Right lobe of liver (tissue), 4 donors: ENCODE data around the gene PLEKHG3.

ENCODE experiments used
- CTCF ChIP-seq, 4 donors: fragments of 200-600 bp in 3 of 4; fragments of 450-650 bp in 1 of 4; IDR thresholded peaks; one replicate each; pipeline versions ENCODE4 v1.5.1 to v1.8.0; 2016 to 2022; ENCODE audit warnings: antibody characterized with exemption in 4 of 4, mild to moderate bottlenecking in 2 of 4
- POLR2A ChIP-seq: fragments of 450-650 bp; IDR thresholded peaks from one replicate; pipeline ENCODE4 v1.6.1; 2017; ENCODE audit warnings: antibody characterized with exemption, mild to moderate bottlenecking
- donor health status: DM: no; HTN: no; CAD: no.
- donor health status: DM: no; HTN: no; CAD: no.
- donor health status: DM: no; HTN: yes; CAD: no.

- TF ChIP-seq CTCF (IDR thresholded peaks at IDR 0.05) (no peak), POLR2A (no peak)
Observed at GRCh38 chr14:64658201-64658600, 46.0 kb upstream of the PLEKHG3 start.
